H1 (cell line): ENCODE data around the gene MTG1. TPM values are rescaled to one million over a fixed set of nuclear protein-coding genes. Genes with fewer than 3 reads are reported as not detected.

Source experiments
- CTCF ChIA-PET: fragments of 300-600 bp; sonication (Branson Sonifier 250); formaldehyde crosslinking; loops from one replicate; lab custom pipeline; 2021; ENCODE audit not compliant: partially characterized antibody; lab: Charles Lee
- POLR2A ChIA-PET: fragments of 300-600 bp; sonication (Branson Sonifier 250); formaldehyde crosslinking; loops from one replicate; lab custom pipeline; 2021; ENCODE audit warnings: inconsistent platforms; ENCODE audit not compliant: partially characterized antibody; lab: Charles Lee
- DNase-seq, 2 experiments: peaks; one replicate each; pipeline versions ENCODE4 v3.0.0 to v3.0.0-alpha.2; 2010 to 2022; ENCODE audit warnings: low spot score in 2 of 2, low read depth in 1 of 2, mixed read lengths in 1 of 2
- FAIRE-seq: peaks from 2 replicates; lab custom pipeline; 2011; peaks lifted over from hg19 to GRCh38; lab: Jason Lieb, UNC
- H2AFZ ChIP-seq: 2 replicates; pipeline ENCODE4 v1.8.1; 2012; ENCODE audit warnings: low read length, inconsistent platforms
- H2AK5ac ChIP-seq: 2 replicates; pipeline ENCODE4 v1.6.1; 2013; ENCODE audit warnings: low read depth, low read length
- H2BK120ac ChIP-seq: replicated peaks from 2 replicates; pipeline ENCODE3; 2013; ENCODE audit warnings: low read depth, low read length, inconsistent platforms
- H2BK12ac ChIP-seq: 2 replicates; pipeline ENCODE4 v1.6.1; 2013; ENCODE audit warnings: low read depth, low read length
- H2BK15ac ChIP-seq: 2 replicates; pipeline ENCODE4 v1.6.1; 2013; ENCODE audit warnings: low read length
- H2BK20ac ChIP-seq: 2 replicates; pipeline ENCODE4 v1.6.1; 2013; ENCODE audit warnings: low read length
- H2BK5ac ChIP-seq: 2 replicates; pipeline ENCODE4 v1.6.1; 2013; ENCODE audit warnings: low read depth, low read length
- H3K14ac ChIP-seq: 2 replicates; pipeline ENCODE4 v1.6.1; 2013; ENCODE audit warnings: inconsistent platforms; ENCODE audit not compliant: insufficient read length
- H3K18ac ChIP-seq: 2 replicates; pipeline ENCODE4 v1.6.1; 2013; ENCODE audit warnings: low read length; ENCODE audit errors: extremely low read depth
- H3K23ac ChIP-seq: 2 replicates; pipeline ENCODE4 v1.6.1; 2013; ENCODE audit warnings: inconsistent platforms; ENCODE audit not compliant: insufficient read length
- H3K23me2 ChIP-seq: 2 replicates; pipeline ENCODE4 v1.6.1; 2013; ENCODE audit warnings: low read depth, low read length
- H3K27ac ChIP-seq: 2 replicates; pipeline ENCODE4 v1.6.1; 2011; ENCODE audit warnings: low read depth, low read length, inconsistent platforms
- H3K27me3 ChIP-seq, 4 experiments: replicated peaks in 1 of 4; 1 replicate in 1 of 4; 2 replicates in 3 of 4; pipeline versions ENCODE4 v1.6.1 to v1.8.1; 2011 to 2013; ENCODE audit warnings: low read length in 3 of 4, mild to moderate bottlenecking in 3 of 4, inconsistent platforms in 2 of 4, mixed read lengths in 2 of 4, moderate library complexity in 1 of 4; ENCODE audit not compliant: control insufficient read depth in 3 of 4, insufficient read depth in 3 of 4; ENCODE audit errors: extremely low read depth in 1 of 4
- H3K36me3 ChIP-seq, 4 experiments: 2 replicates each; pipeline versions ENCODE4 v1.6.1 to v1.8.1; 2011 to 2013; ENCODE audit warnings: mild to moderate bottlenecking in 4 of 4, low read length in 3 of 4, moderate library complexity in 2 of 4, control low read depth in 1 of 4, inconsistent platforms in 1 of 4; ENCODE audit not compliant: insufficient read depth in 4 of 4, control insufficient read depth in 2 of 4
- H3K4ac ChIP-seq: replicated peaks from 2 replicates; pipeline ENCODE3; 2013; ENCODE audit warnings: low read length, low read depth, mixed read lengths, inconsistent platforms; ENCODE audit not compliant: insufficient read length
- H3K4me1 ChIP-seq, 4 experiments: replicated peaks in 1 of 4; 1 replicate in 1 of 4; 2 replicates in 3 of 4; pipeline versions ENCODE4 v1.6.1 to v1.8.1; 2011 to 2013; ENCODE audit warnings: low read length in 3 of 4, inconsistent platforms in 2 of 4, mixed read lengths in 1 of 4; ENCODE audit not compliant: insufficient read depth in 4 of 4, control insufficient read depth in 3 of 4
- H3K4me2 ChIP-seq, 2 experiments: 2 replicates each; pipeline versions ENCODE4 v1.6.1 to v1.8.1; 2011 to 2013; ENCODE audit warnings: low read depth in 2 of 2, low read length in 2 of 2, control low read depth in 1 of 2, inconsistent platforms in 1 of 2, mild to moderate bottlenecking in 1 of 2; ENCODE audit not compliant: insufficient read depth in 1 of 2
- H3K4me3 ChIP-seq, 4 experiments: fragments of 200-600, 300-600 bp in 1 of 4; sonication (generic), shearing (Covaris generic), sonication (Bioruptor Twin) in 1 of 4; 2 replicates each; pipeline versions ENCODE4 v1.5.1 to v1.8.1; 2011 to 2016; ENCODE audit warnings: low read length in 4 of 4, low read depth in 3 of 4, control low read depth in 2 of 4, inconsistent platforms in 2 of 4, mild to moderate bottlenecking in 2 of 4, mixed read lengths in 1 of 4, moderate library complexity in 1 of 4; ENCODE audit not compliant: insufficient read depth in 2 of 4; ENCODE audit errors: extremely low read depth in 1 of 4
- H3K56ac ChIP-seq: replicated peaks from 2 replicates; pipeline ENCODE3; 2013; ENCODE audit warnings: low read depth, mild to moderate bottlenecking, mixed read lengths, low read length, inconsistent platforms; ENCODE audit not compliant: insufficient read length
- H3K79me1 ChIP-seq: 2 replicates; pipeline ENCODE4 v1.6.1; 2013; ENCODE audit warnings: low read depth, low read length, control low read depth
- H3K79me2 ChIP-seq, 2 experiments: 2 replicates each; pipeline versions ENCODE4 v1.6.1 to v1.8.1; 2012 to 2013; ENCODE audit warnings: low read length in 2 of 2, mild to moderate bottlenecking in 2 of 2, inconsistent platforms in 1 of 2; ENCODE audit not compliant: insufficient read depth in 2 of 2, control insufficient read depth in 1 of 2
- H3K9ac ChIP-seq, 4 experiments: replicated peaks in 1 of 4; 1 replicate in 1 of 4; 2 replicates in 3 of 4; pipeline versions ENCODE4 v1.6.1 to v1.8.1; 2011 to 2013; ENCODE audit warnings: low read depth in 3 of 4, low read length in 3 of 4, control low read depth in 2 of 4, mild to moderate bottlenecking in 2 of 4, moderate library complexity in 2 of 4, inconsistent platforms in 1 of 4; ENCODE audit errors: extremely low read depth in 1 of 4
- H3K9me3 ChIP-seq, 2 experiments: 2 replicates each; pipeline versions ENCODE4 v1.6.1 to v1.8.1; 2012 to 2013; ENCODE audit warnings: mild to moderate bottlenecking in 2 of 2, moderate library complexity in 2 of 2, control low read depth in 1 of 2, inconsistent platforms in 1 of 2, low read depth in 1 of 2, low read length in 1 of 2, mixed read lengths in 1 of 2; ENCODE audit not compliant: insufficient read depth in 2 of 2
- H4K20me1 ChIP-seq, 2 experiments: replicated peaks in 1 of 2; 2 replicates each; pipeline versions ENCODE3 to v1.8.1; 2011 to 2013; ENCODE audit warnings: inconsistent platforms in 2 of 2, low read length in 2 of 2, mild to moderate bottlenecking in 1 of 2; ENCODE audit not compliant: insufficient read depth in 2 of 2, control insufficient read depth in 1 of 2
- H4K5ac ChIP-seq: 2 replicates; pipeline ENCODE4 v1.6.1; 2013; ENCODE audit warnings: low read length, low read depth, mixed read lengths, inconsistent platforms; ENCODE audit not compliant: insufficient read length
- H4K8ac ChIP-seq: 2 replicates; pipeline ENCODE4 v1.8.0; 2013; ENCODE audit warnings: mild to moderate bottlenecking, moderate library complexity, low read length, inconsistent platforms; ENCODE audit not compliant: insufficient read depth; ENCODE audit errors: extremely low read depth
- H4K91ac ChIP-seq: replicated peaks from 2 replicates; pipeline ENCODE3; 2013; ENCODE audit warnings: low read length, mixed read lengths, inconsistent platforms; ENCODE audit not compliant: insufficient read length
- JUN ChIP-seq: IDR thresholded peaks from 2 replicates; pipeline ENCODE4 v1.6.1; 2011; ENCODE audit warnings: low read depth, mild to moderate bottlenecking, improper control_type of control experiment, low read length
- polyA plus RNA-seq, 7 experiments: library from polyadenylated mRNA; depleted of rRNA in 3 of 7; stranded (reverse) in 5 of 7; unstranded in 2 of 7; fragments of >200 nt in 5 of 7; fragments of 200-250 nt in 2 of 7; gene quantifications; 1 replicate in 5 of 7; 2 replicates in 1 of 7; 4 replicates in 1 of 7; pipeline versions ENCODE4 v1.2.1 to v1.2.3, GENCODE V29; 2011 to 2013; ENCODE audit warnings: missing spikeins in 2 of 7, mixed read lengths in 2 of 7
- total RNA-seq: library from RNA; stranded (reverse); fragmentation: NEBNext Ultra II Directional; extraction: Animal tissue kit (Norgen Biotek cat#: 25700); gene quantifications from 2 replicates; pipeline ENCODE4 v1.2.1, GENCODE V29; 2021

The MTG1 gene
- total and polyA plus RNA-seq, 2 of the 8 experiments (the other 6 are each of a cell fraction or from before 2014, with no cell fraction given): 56.6 to 81.6 TPM

- H3K27me3 ChIP-seq: no peaks in the 10 kb centered on the region
- H2BK120ac ChIP-seq: no peak overlapping the region
- H2BK15ac ChIP-seq: no peak overlapping the region
- H2AFZ ChIP-seq: no peak overlapping the region
- H3K14ac ChIP-seq: no peak overlapping the region
- H3K23me2 ChIP-seq: no peaks in the 10 kb centered on the region
- no peak overlapping the region for H2BK12ac ChIP-seq
- no peak overlapping the region for H3K27ac ChIP-seq
- H3K4me2 ChIP-seq: no peak overlapping the region
- no peaks in the 10 kb centered on the region for H3K79me2 ChIP-seq
- no peaks in the 10 kb centered on the region for H3K4me1 ChIP-seq
- CTCF ChIA-PET: no interaction called here
- no peaks in the 10 kb centered on the region for H4K20me1 ChIP-seq
- H3K56ac ChIP-seq: no peak overlapping the region
- H2BK5ac ChIP-seq: no peak overlapping the region
- H2BK20ac ChIP-seq: no peak overlapping the region
- DNase-seq (no peak), FAIRE-seq (no peak)
- H3K4ac ChIP-seq: no peak overlapping the region
- POLR2A ChIA-PET: no interaction called here
- no peak overlapping the region for H3K23ac ChIP-seq
- no peak overlapping the region for H4K5ac ChIP-seq
- no peak overlapping the region for H3K18ac ChIP-seq
- H3K9ac ChIP-seq: no peak overlapping the region
- peaks cover 56 to 63% of the 10 kb centered on the region in 2 experiments for H3K9me3 ChIP-seq
- no peaks in the 10 kb centered on the region for H3K36me3 ChIP-seq
- H3K4me3 ChIP-seq: no peak overlapping the region
- no peak overlapping the region for H2AK5ac ChIP-seq
- no peaks in the 10 kb centered on the region for H3K79me1 ChIP-seq
- no peak overlapping the region for H4K91ac ChIP-seq
- H4K8ac ChIP-seq: no peak overlapping the region
- TF ChIP-seq JUN: no peak
Observed at GRCh38 chr10:133448120-133448519, 54.2 kb downstream of the MTG1 start.
